SK-N-SH (cell line): Measurements from ENCODE around the gene NDUFS7. TPM values are rescaled to one million over a fixed set of nuclear protein-coding genes. Genes with fewer than 3 reads are reported as not detected.

Source experiments
- CTCF ChIA-PET: fragments of 300-600, 350-600 bp; formaldehyde crosslinking; extraction: SDS; loops from one replicate; lab custom pipeline; 2021; lab: Yijun Ruan, JAX
- POLR2A ChIA-PET: fragments of 350-600 bp; sonication (Branson Sonifier 250); formaldehyde crosslinking; extraction: SDS; loops from one replicate; lab custom pipeline; 2020; ENCODE audit warnings: antibody characterized with exemption, inconsistent platforms; lab: Yijun Ruan, JAX
- DNase-seq: peaks from one replicate; pipeline ENCODE4 v3.0.0; 2012
- H2AFZ ChIP-seq: fragments of 200-600 bp; sonication (generic); 2 replicates; pipeline ENCODE4 v1.8.1; 2016; ENCODE audit warnings: antibody characterized with exemption, mild to moderate bottlenecking, low read depth
- H3F3A ChIP-seq: fragments of 200-600 bp; sonication (generic); replicated peaks from 2 replicates; pipeline ENCODE3; 2016; ENCODE audit warnings: antibody characterized with exemption, mild to moderate bottlenecking; ENCODE audit not compliant: insufficient read depth
- H3K27ac ChIP-seq, 2 experiments: fragments of 200-500 bp in 1 of 2; fragments of 200-600 bp in 1 of 2; sonication (Bioruptor generic) in 1 of 2; sonication (generic), shearing (Covaris generic) in 1 of 2; 2 replicates each; pipeline versions ENCODE4 v1.5.1 to v1.6.1; 2014 to 2016; ENCODE audit warnings: low read depth in 2 of 2, inconsistent platforms in 1 of 2, low read length in 1 of 2, mild to moderate bottlenecking in 1 of 2, mixed read lengths in 1 of 2
- H3K27me3 ChIP-seq: fragments of 200-600 bp; sonication (generic), shearing (Covaris generic); 2 replicates; pipeline ENCODE4 v1.6.1; 2016; ENCODE audit warnings: mixed run types; ENCODE audit not compliant: insufficient read depth
- H3K36me3 ChIP-seq, 2 experiments: fragments of 200-500 bp in 1 of 2; fragments of 200-600 bp in 1 of 2; sonication (Bioruptor generic) in 1 of 2; sonication (generic) in 1 of 2; replicated peaks in 1 of 2; 2 replicates each; pipeline versions ENCODE3 to v1.5.1; 2014 to 2016; ENCODE audit warnings: low read length in 1 of 2, mild to moderate bottlenecking in 1 of 2; ENCODE audit not compliant: insufficient read depth in 2 of 2, control insufficient read depth in 1 of 2
- H3K4me1 ChIP-seq, 2 experiments: fragments of 200-500 bp in 1 of 2; fragments of 200-600 bp in 1 of 2; sonication (Bioruptor generic) in 1 of 2; sonication (generic), shearing (Covaris generic) in 1 of 2; 2 replicates each; pipeline versions ENCODE4 v1.5.1 to v1.6.1; 2014 to 2016; ENCODE audit warnings: low read depth in 1 of 2, low read length in 1 of 2, mixed run types in 1 of 2; ENCODE audit not compliant: insufficient read depth in 2 of 2, control insufficient read depth in 1 of 2
- H3K4me2 ChIP-seq: fragments of 200-600 bp; sonication (generic), shearing (Covaris generic); 2 replicates; pipeline ENCODE4 v1.6.1; 2017; ENCODE audit warnings: mixed run types
- H3K4me3 ChIP-seq, 2 experiments: fragments of 200-500 bp in 1 of 2; fragments of 200-600 bp in 1 of 2; sonication (Bioruptor generic) in 1 of 2; sonication (generic), shearing (Covaris generic) in 1 of 2; 2 replicates each; pipeline versions ENCODE4 v1.5.1 to v1.8.1; 2014 to 2016; ENCODE audit warnings: low read depth in 2 of 2, inconsistent platforms in 1 of 2, low read length in 1 of 2, mild to moderate bottlenecking in 1 of 2, mixed read lengths in 1 of 2, moderate library complexity in 1 of 2
- H3K79me2 ChIP-seq: fragments of 200-600 bp; sonication (generic); 2 replicates; pipeline ENCODE4 v1.8.1; 2017; ENCODE audit warnings: mild to moderate bottlenecking; ENCODE audit not compliant: insufficient read depth
- H3K9ac ChIP-seq: fragments of 200-600 bp; sonication (generic); 2 replicates; pipeline ENCODE4 v1.6.1; 2017; ENCODE audit warnings: mixed run types
- H3K9me2 ChIP-seq: fragments of 200-600 bp; sonication (generic); 2 replicates; pipeline ENCODE4 v1.6.1; 2017; ENCODE audit warnings: mixed run types
- H3K9me3 ChIP-seq: fragments of 200-600 bp; sonication (generic); 2 replicates; pipeline ENCODE4 v1.6.1; 2017; ENCODE audit warnings: mixed run types, mild to moderate bottlenecking, moderate library complexity
- H4K20me1 ChIP-seq: fragments of 200-600 bp; sonication (generic); 2 replicates; pipeline ENCODE4 v1.6.1; 2017; ENCODE audit warnings: mild to moderate bottlenecking, mixed run types; ENCODE audit not compliant: insufficient read depth
- CHD2 ChIP-seq: fragments of 150-350 bp; IDR thresholded peaks from 2 replicates; pipeline ENCODE4 v1.6.1; 2018; ENCODE audit warnings: low read length; ENCODE audit not compliant: partially characterized antibody
- EZH2phosphoT487 ChIP-seq: fragments of 200-600 bp; sonication (generic); IDR thresholded peaks from 2 replicates; pipeline ENCODE4 v1.6.1; 2017; ENCODE audit warnings: low read depth, mixed run types, mild to moderate bottlenecking, antibody characterized with exemption, moderate library complexity, borderline replicate concordance
- FOSL2 ChIP-seq: IDR thresholded peaks from 2 replicates; pipeline ENCODE4 v1.4.0; 2012; ENCODE audit warnings: low read depth, mild to moderate bottlenecking, moderate library complexity, borderline replicate concordance
- FOXJ3 ChIP-seq: sonication (generic); formaldehyde crosslinking; IDR thresholded peaks from 2 replicates; pipeline ENCODE4 v1.5.1; 2020; ENCODE audit warnings: mild to moderate bottlenecking, missing genetic modification reagents
- FOXM1 ChIP-seq: IDR thresholded peaks from 2 replicates; pipeline ENCODE4 v1.4.0; 2012; ENCODE audit warnings: low read depth, mild to moderate bottlenecking
- GABPA ChIP-seq: IDR thresholded peaks from 2 replicates; pipeline ENCODE4 v1.4.0; 2012; ENCODE audit warnings: low read depth, mild to moderate bottlenecking
- IRF3 ChIP-seq: fragments of 150-350 bp; IDR thresholded peaks from 2 replicates; pipeline ENCODE4 v1.6.1; 2016; ENCODE audit warnings: mild to moderate bottlenecking, low read depth, low read length
- JUND ChIP-seq: IDR thresholded peaks from 2 replicates; pipeline ENCODE4 v1.4.0; 2012
- MAX ChIP-seq: IDR thresholded peaks from 2 replicates; pipeline ENCODE4 v1.4.0; 2012; ENCODE audit warnings: low read depth
- MEF2A ChIP-seq: IDR thresholded peaks from 2 replicates; pipeline ENCODE4 v1.4.0; 2012; ENCODE audit warnings: low read depth, borderline replicate concordance
- NFIC ChIP-seq: IDR thresholded peaks from 2 replicates; pipeline ENCODE4 v1.4.0; 2012; ENCODE audit warnings: borderline replicate concordance
- PBX3 ChIP-seq: IDR thresholded peaks from 2 replicates; pipeline ENCODE4; 2012
- POLR2AphosphoS5 ChIP-seq: IDR thresholded peaks from 2 replicates; pipeline ENCODE4 v1.6.1; 2012; ENCODE audit warnings: low read depth, low read length
- RAD21 ChIP-seq: IDR thresholded peaks from 2 replicates; pipeline ENCODE4 v1.6.1; 2012; ENCODE audit warnings: mild to moderate bottlenecking, low read length
- RCOR1 ChIP-seq: fragments of 150-350 bp; IDR thresholded peaks from 2 replicates; pipeline ENCODE4 v1.6.1; 2017; ENCODE audit warnings: antibody characterized with exemption, low read length
- RFX5 ChIP-seq: IDR thresholded peaks from 2 replicates; pipeline ENCODE4 v1.6.1; 2012; ENCODE audit warnings: mild to moderate bottlenecking, improper control_type of control experiment, low read length
- RXRA ChIP-seq: IDR thresholded peaks from 2 replicates; pipeline ENCODE4 v1.4.0; 2012; ENCODE audit warnings: low read depth, mild to moderate bottlenecking, borderline replicate concordance
- SIN3A ChIP-seq: IDR thresholded peaks from 2 replicates; pipeline ENCODE4 v1.6.1; 2012; ENCODE audit warnings: low read depth, mild to moderate bottlenecking, low read length, moderate library complexity, borderline replicate concordance
- TEAD4 ChIP-seq: IDR thresholded peaks from 2 replicates; pipeline ENCODE4 v1.4.0; 2012; ENCODE audit warnings: mild to moderate bottlenecking, borderline replicate concordance; ENCODE audit not compliant: insufficient read depth
- USF1 ChIP-seq: IDR thresholded peaks from 2 replicates; pipeline ENCODE4 v1.4.0; 2012; ENCODE audit warnings: low read depth, borderline replicate concordance
- ZBTB33 ChIP-seq: IDR thresholded peaks from 2 replicates; pipeline ENCODE4 v1.4.0; 2012; ENCODE audit warnings: low read depth, borderline replicate concordance
- WGBS: methylation state at CpG from one replicate; pipeline ENCODE4 v1.1.6; 2017; ENCODE audit warnings: low lambda C conversion rate; 5-methylcytosine and 5-hydroxymethylcytosine counted together
- polyA plus RNA-seq, 3 experiments: library from polyadenylated mRNA; depleted of rRNA; stranded (reverse); fragments of >200 nt; gene quantifications; 2 replicates each; pipeline ENCODE4 v1.2.3, GENCODE V29; 2012

Gene NDUFS7
- polyA plus RNA-seq, 1 of the 3 experiments (the other 2 are of a cell fraction) = 66.4 TPM

- no peaks in the 10 kb centered on the region for H3K27me3 ChIP-seq
- H3K4me3 ChIP-seq = no peak overlapping the region
- no peaks in the 10 kb centered on the region for H4K20me1 ChIP-seq
- no peak overlapping the region for H3K27ac ChIP-seq
- ChIA-PET POLR2A (interaction anchor here (1.0 to 1.5 kb wide), 2 partner anchors 10 to 104 kb away, joined by 4 to 7 read pairs; partner anchors contain the start of genes CIRBP and NDUFS7), CTCF (interaction anchor here (0.8 to 7.4 kb wide), 12 partner anchors 8 to 129 kb away, joined by 3 to 81 read pairs (median 6); no protein-coding TSS in a partner anchor)
- no peaks in the 10 kb centered on the region for H3K9me2 ChIP-seq
- H3K4me2 ChIP-seq = no peak overlapping the region
- WGBS = 92% methylated on average over 19 of the region's 20 CpGs
- H3K79me2 ChIP-seq = no peaks in the 10 kb centered on the region
- H3K9me3 ChIP-seq = no peaks in the 10 kb centered on the region
- H3K4me1 ChIP-seq = no peaks in the 10 kb centered on the region
- no peak overlapping the region for H2AFZ ChIP-seq
- DNase-seq = no peak
- no peak overlapping the region for H3K9ac ChIP-seq
- H3K36me3 ChIP-seq = peaks cover 6 to 44% of the 10 kb centered on the region in 2 experiments
- peaks cover 3% of the 10 kb centered on the region for H3F3A ChIP-seq
- TF ChIP-seq GABPA (no peak), CHD2 (no peak), RXRA (no peak), RFX5 (no peak), FOSL2 (no peak), FOXM1 (no peak), IRF3 (no peak), ZBTB33 (no peak), JUND (no peak), MAX (no peak), EZH2phosphoT487 (no peak)
Observed at GRCh38 chr19:1373042-1373533, 10.6 kb upstream of the NDUFS7 start.

- POLR2A ChIA-PET = no interaction called here
- Histone ChIP-seq H3K27ac (no peak overlapping the region), H4K20me1 (no peaks in the 10 kb centered on the region), H3K36me3 (peaks cover 6 to 44% of the 10 kb centered on the region in 2 experiments), H3K27me3 (no peaks in the 10 kb centered on the region), H3K79me2 (no peaks in the 10 kb centered on the region), H3K4me3 (no peak overlapping the region), H2AFZ (no peak overlapping the region), H3K4me2 (no peak overlapping the region), H3F3A (peaks cover 3% of the 10 kb centered on the region), H3K9ac (no peak overlapping the region)
- no peak for DNase-seq
- no peak for TF ChIP-seq NFIC
- no peak for TF ChIP-seq FOXJ3 (CRISPR knock-in tag)
- TF ChIP-seq MEF2A = no peak
- no peak for TF ChIP-seq FOXM1
- no peak for TF ChIP-seq TEAD4
- TF ChIP-seq SIN3A = no peak
- no peak for TF ChIP-seq RCOR1
- TF ChIP-seq PBX3 = no peak
- TF ChIP-seq MAX = no peak
- no peak for TF ChIP-seq USF1
- TF ChIP-seq FOSL2 = no peak
- no peak for TF ChIP-seq RAD21
- TF ChIP-seq POLR2AphosphoS5 = no peak
- TF ChIP-seq, all 33 proteins: peak for 0
- no peaks in the 10 kb centered on the region for H3K9me3 ChIP-seq
- CTCF ChIA-PET = interaction anchor here (0.8 to 7.4 kb wide), 6 partner anchors 9 to 129 kb away, joined by 3 to 81 read pairs (median 9); no protein-coding TSS in a partner anchor
- 93% methylated on average over 17 of the region's 22 CpGs for WGBS
- H3K9me2 ChIP-seq = no peaks in the 10 kb centered on the region
- no peaks in the 10 kb centered on the region for H3K4me1 ChIP-seq
Observed at GRCh38 chr19:1373534-1374249, 10.0 kb upstream of the NDUFS7 start.
